ENCODE measurements around the gene TTC1.
"Not testable (repeated sequence)": the region's sequence is repeated elsewhere in the genome, so short reads cannot be mapped to it uniquely, and the experiment has no call there.

Gene TTC1, protein sequence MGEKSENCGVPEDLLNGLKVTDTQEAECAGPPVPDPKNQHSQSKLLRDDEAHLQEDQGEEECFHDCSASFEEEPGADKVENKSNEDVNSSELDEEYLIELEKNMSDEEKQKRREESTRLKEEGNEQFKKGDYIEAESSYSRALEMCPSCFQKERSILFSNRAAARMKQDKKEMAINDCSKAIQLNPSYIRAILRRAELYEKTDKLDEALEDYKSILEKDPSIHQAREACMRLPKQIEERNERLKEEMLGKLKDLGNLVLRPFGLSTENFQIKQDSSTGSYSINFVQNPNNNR

DNA sequence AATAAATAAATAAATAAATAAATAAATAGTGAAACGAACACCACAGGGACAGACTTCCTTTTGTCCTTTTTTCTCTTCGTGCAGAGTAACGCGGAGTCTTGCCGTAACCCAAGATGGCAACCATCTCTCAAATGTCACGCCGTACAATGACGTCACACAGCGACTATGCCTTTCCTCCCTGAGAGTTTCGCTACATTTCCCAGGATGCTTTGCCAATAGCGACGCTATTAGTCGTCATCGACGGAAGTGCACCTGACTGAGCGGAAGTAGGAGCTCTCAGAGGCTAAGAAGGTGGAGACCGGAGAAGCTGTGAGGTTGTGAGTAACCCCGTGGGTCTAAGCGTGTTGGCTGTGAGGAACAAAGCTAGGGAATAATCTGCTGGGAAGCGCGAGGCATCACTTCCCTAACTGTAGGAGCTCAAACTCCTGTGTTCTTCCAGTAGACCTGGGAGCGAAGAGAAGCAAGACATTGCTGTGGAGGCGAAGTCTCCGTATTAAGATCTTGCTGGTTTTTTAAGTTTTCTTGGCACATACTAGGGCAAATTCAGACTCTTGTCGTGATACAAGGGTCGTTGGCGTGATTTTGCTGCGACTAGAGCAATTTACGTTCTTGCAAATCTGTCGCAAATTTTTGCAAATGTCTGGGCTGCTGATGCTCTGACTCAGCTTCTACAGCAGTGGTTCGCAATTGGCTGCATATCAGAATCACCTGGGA is at the start of gene TTC1:
TTC1 (plus strand) TSS at position 263 of the 714 bp plus-strand sequence. CDS start 1,390 bp downstream, outside the sequence.
- in situ Hi-C loops (cut with MboI; ENCODE audit: low sequenced_read_pairs) = no loop called here

DNA sequence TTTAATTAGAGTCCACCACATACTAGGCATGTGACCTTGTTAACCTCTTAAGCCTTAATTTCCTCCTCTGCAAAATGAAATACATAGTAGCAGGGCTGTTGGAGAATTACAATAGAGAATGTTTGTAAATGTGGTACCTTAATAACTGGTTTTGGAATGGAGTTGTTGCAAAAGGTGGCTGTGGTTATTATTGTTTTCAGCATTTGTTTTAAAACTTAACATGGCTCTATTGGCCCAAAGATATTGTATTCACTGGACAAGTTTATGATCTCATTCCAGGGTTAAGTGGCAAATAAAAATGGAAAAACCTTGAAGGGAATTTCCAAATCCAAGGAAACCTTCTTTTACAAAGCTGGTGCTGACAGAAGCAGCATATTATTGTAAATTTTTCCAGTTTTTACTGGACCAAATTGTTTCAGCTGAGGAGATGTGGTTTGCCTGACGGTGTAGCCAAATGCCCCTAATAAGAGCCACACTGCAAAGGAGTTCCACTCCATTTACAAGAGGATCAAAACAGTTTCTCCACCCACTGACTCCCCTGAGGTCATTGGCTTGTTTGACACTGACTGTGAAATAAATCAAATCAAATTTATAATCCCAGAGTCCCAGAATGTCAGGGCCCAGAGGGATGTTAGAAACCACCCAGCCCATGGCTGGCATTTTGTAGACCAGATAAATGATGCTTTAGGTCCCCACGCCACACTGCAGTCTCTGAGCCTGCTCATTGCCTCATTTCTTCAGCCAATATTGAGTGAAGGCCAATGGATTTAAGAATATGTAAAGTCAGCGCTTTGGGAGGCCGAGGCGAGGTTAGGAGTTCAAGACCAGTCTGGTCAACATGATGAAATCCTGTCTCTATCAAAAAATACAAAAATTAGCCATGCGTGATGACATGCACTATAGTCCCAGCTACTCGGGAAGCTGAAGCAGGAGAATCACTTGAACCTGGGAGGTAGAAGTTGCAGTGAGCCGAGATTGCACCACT is 47.5 kb upstream of the TTC1 start:
- in situ Hi-C loops (cut with MboI; ENCODE audit: low sequenced_read_pairs) = no loop called here

DNA sequence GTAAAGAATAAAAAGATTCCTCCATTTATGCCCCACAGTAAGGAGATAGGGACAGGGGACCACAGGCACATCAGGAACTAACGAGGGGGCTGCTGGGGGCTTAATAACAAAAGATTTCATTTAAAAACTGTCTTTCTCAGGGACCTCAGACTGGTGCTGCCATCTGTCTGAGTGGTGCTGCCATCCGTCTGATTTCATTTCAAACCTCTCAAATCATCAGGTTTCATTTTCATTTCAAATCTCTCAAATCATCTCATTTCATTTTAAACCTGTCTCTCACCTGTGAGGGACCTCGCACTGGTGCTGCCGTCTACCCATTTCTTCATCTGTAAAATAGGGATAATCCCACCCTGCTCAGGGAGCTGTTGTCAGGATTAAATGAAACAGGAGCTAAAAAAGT is 46.7 kb upstream of the TTC1 start:
- in situ Hi-C loops (cut with MboI; ENCODE audit: low sequenced_read_pairs) = no loop called here

- in situ Hi-C loops (cut with MboI; ENCODE audit: low sequenced_read_pairs) = no loop called here
Observed at GRCh38 chr5:159963935-159964334, 45.0 kb upstream of the TTC1 start.

- in situ Hi-C loops (cut with MboI; ENCODE audit: low sequenced_read_pairs) = no loop called here
Observed at GRCh38 chr5:159965031-159965837, 43.7 kb upstream of the TTC1 start.

- in situ Hi-C loops (cut with MboI; ENCODE audit: low sequenced_read_pairs) = not testable (repeated sequence)
Observed at GRCh38 chr5:159965838-159966128, 43.2 kb upstream of the TTC1 start.

DNA sequence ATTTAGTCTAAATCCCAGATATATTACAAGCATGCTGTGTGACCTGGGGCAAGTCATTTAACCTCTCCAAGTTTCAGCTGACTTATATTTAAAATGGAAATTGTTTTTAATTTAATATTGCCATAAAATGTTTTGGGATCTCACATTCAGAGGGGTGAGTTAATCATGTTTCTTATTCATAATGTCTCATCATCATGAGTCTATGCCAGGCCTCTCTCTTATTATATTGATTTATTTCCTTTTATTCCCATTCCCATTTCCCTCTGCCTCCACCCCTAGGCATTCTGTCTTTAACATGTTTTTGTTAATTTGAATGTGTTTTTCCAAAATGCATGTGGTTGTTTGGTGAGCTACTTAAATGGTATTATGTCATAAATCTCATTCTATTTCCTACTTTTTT is 39.0 kb upstream of the TTC1 start:
- in situ Hi-C loops (cut with MboI; ENCODE audit: low sequenced_read_pairs) = no loop called here

- in situ Hi-C loops (cut with MboI; ENCODE audit: low sequenced_read_pairs) = no loop called here
Observed at GRCh38 chr5:159971038-159971437, 37.9 kb upstream of the TTC1 start.

- in situ Hi-C loops (cut with MboI; ENCODE audit: low sequenced_read_pairs) = no loop called here
Observed at GRCh38 chr5:159971514-159971913, 37.4 kb upstream of the TTC1 start.

GRCh38 chr5:159971931-159972461 is 36.9 kb upstream of the TTC1 start:
- in situ Hi-C loops (cut with MboI; ENCODE audit: low sequenced_read_pairs) = no loop called here

DNA sequence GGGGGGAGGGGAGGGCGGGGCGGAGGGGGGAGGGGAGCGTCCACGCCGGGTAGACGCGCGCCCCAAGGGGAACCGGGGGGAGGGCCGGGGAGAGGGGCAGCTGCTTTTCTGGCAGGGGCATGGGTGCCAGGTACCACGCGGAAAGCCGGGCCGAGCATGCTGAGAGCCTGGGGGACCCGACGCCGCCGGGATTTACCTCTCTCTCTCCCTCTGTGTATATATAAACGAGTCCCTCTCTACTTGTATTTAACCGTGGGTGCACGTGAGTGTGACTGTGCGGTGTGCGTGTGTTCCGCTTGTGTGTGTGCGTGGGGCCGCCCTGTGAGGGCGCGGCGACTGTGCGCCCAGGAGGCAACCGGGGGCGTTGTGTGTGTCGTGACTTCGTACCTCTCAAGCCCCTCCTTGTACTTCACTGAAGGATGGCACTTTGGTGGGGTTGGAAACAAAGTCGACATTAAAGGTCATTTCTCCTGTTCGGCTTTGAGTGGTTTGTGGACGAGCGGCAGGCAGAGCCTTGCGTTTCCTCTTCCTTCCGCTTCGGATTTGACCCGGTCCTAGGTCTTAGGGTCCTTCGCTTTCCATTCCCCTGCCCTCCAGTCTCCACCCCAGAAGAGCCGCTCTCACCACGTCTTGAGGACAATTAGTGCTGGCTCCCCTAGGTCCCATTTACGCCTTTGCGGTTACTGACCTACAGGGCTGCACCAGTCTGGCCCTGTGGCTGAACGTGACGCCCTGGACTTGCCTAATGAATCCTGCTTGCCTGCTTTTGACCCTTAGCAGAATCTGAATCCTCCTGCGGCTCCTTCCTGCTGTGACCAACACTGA is 36.2 kb upstream of the TTC1 start:
- in situ Hi-C loops (cut with MboI; ENCODE audit: low sequenced_read_pairs) = no loop called here

GRCh38 chr5:159975462-159976019 is 33.4 kb upstream of the TTC1 start:
- in situ Hi-C loops (cut with MboI; ENCODE audit: low sequenced_read_pairs) = no loop called here

GRCh38 chr5:159976921-159977320 is 32.0 kb upstream of the TTC1 start:
- in situ Hi-C loops (cut with MboI; ENCODE audit: low sequenced_read_pairs) = no loop called here

DNA sequence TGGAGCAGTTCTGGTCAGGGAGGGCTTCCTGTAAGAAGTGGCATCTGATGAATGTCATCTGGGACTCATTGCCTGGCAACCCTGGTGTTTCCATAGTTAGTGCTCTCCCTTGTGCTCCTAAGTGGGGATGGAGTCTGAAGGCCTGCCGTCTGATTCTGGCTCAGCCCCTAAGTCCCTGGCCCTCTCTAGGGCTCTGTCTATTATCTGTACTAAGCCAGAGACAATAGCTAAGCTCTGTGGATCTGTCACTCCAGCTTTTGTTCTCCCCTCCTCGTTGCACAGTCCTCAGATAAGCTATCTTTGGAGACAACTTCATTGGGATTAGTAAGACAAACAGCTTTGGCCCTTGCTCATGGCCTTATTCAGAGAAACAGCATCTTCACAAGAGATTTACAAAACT is 30.6 kb upstream of the TTC1 start:
- in situ Hi-C loops (cut with MboI; ENCODE audit: low sequenced_read_pairs) = no loop called here

DNA sequence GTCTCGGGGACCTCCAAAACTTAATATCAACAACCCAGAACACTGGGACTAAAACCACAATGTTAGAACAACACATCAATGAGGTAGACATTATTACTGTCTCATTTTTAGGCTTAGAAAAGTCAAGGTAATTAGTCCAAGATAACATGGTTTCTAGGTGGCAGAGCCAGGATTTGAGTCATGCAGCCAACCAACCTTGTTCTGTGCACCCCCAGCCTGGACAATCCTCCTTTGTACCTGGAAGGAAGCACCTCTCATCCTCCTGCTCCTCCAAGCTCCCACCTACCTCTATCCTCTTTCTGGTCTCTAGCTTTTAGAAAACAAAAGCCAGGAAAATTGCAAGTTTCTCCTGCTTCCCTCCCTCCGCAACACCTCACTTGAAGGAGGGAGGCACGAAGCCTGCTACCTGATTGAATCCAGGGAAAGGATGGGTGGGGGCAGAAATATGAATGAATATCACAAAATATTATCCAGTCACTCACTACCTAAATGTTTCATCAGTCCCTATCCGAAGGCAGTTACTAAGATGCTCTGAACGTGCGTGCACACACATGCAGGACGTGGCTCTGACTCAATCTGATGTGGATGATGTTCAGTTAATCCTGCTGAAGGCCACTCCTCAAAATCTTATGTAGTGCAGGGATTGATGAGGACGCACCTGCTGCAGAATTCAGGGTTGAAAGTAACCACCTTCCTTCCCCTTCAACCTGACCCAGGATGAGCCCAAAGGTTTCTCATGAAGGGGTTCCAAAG is 26.3 kb upstream of the TTC1 start:
- in situ Hi-C loops (cut with MboI; ENCODE audit: low sequenced_read_pairs) = no loop called here

DNA sequence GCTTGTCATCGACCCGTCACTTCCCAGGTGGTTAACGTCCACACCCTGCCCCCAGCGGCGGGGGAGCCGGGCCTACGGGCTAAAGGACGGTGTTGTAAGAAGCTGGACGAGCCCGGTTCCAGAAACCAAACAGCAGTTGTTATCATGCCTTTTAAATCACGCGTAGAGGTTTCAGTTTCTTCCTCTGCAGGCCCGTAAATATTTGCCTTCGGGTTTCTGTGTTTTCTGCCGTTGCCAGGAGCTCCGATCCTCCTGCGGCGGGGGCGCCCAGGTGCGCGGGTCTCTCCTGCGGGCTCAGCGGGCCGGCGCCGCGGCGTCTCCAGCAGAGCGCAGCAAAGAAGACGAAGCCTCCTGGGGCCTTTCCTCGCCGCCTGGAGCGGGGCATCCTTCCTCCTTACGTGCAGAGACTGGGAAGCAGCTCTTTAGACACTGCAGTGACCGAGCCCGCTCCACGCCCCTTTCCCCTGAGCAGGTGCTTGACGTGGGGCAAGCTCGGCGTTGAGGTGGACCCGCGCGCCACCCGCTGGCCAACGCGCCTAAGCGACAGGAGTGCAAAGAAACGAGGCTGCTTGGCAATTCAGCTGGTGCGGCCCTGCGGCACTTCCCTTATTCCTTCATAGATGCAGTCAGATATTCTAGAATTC is 21.8 kb upstream of the TTC1 start:
- in situ Hi-C loops (cut with MboI; ENCODE audit: low sequenced_read_pairs) = no loop called here

DNA sequence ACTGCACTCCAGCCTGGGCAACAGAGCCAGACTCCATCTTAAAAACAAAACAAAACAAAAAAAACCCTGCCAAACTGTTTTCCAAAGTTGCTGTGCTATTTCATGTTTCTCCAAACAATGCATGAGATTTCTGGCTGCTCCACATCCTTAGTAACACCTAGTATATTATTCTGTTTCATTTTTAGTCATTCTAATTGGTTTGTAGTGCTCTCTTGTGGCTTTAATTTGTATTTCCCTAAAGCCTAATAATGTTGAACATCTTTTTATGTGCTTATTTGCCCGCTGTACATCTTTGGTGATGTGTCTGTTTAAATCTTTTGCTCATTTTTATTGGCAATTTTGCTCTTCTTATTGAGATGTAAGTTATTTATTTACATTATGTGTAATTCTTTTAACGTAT is 18.4 kb upstream of the TTC1 start:
- in situ Hi-C loops (cut with MboI; ENCODE audit: low sequenced_read_pairs) = no loop called here

DNA sequence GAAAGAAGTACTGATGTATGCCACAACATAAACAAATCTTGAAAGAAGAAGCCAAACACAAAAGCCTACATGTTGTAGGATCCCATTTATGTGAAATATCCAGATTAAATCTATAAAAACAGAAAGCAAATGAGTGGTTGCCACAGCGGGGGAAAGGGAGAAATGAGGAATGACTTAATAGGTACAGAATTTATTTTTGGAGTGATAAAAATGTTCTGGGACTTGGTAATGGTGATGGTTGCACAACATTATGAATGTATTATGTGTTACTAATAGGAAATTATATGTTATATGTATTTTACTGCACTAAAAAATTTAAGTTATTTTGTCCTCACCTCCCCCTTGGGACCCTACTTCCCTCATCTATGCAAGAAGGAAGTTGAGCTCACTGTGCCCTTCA is 16.4 kb upstream of the TTC1 start:
- in situ Hi-C loops (cut with MboI; ENCODE audit: low sequenced_read_pairs) = no loop called here

All from hTERT RPE-1 (cell line).